HL-60/S4 treated with retinoic acid at 250 ng/mL for 4 days and 3 days (cell line): ENCODE measurements around the gene FCAR.
"Not testable (repeated sequence)": the region's sequence is repeated elsewhere in the genome, so short reads cannot be mapped to it uniquely, and the experiment has no call there.

Experiments used
- in situ Hi-C: fragments of 300-500 bp; cut with MboI; formaldehyde crosslinking; loops from 2 replicates; pipeline ENCODE4 v1.7.0; 2022; ENCODE audit warnings: low sequenced_read_pairs

FCAR gene

GRCh38 chr19:54873990-54874389 lies at the start of gene FCAR:
Gene FCAR (plus strand): TSS chr19:54874235. CDS start chr19:54874290, 55 bp downstream.
- in situ Hi-C loops = no loop called here

GRCh38 chr19:54824416-54824815 lies 49.6 kb upstream of the FCAR start:
- in situ Hi-C loops = not testable (repeated sequence)

- in situ Hi-C loops = not testable (repeated sequence)
Observed at GRCh38 chr19:54825326-54825725, 48.7 kb upstream of the FCAR start.

GRCh38 chr19:54828064-54828463 lies 46.0 kb upstream of the FCAR start:
- in situ Hi-C loops = not testable (repeated sequence)

- in situ Hi-C loops = not testable (repeated sequence)
Observed at GRCh38 chr19:54832496-54832895, 41.5 kb upstream of the FCAR start, which contains the start of gene KIR2DS4. Gene KIR2DS4 (plus strand): TSS chr19:54832676.

GRCh38 chr19:54835126-54835525 lies 38.9 kb upstream of the FCAR start:
- in situ Hi-C loops = not testable (repeated sequence)

- in situ Hi-C loops = not testable (repeated sequence)
Observed at GRCh38 chr19:54837522-54837921, 36.5 kb upstream of the FCAR start.

GRCh38 chr19:54843171-54843570 lies 30.9 kb upstream of the FCAR start:
- in situ Hi-C loops = not testable (repeated sequence)

- in situ Hi-C loops = not testable (repeated sequence)
Observed at GRCh38 chr19:54850061-54850640, 23.9 kb upstream of the FCAR start, which contains the start of gene KIR3DL2. Gene KIR3DL2 (plus strand): TSS chr19:54850443. CDS start chr19:54850476, 33 bp downstream.

GRCh38 chr19:54850930-54851329 lies 23.1 kb upstream of the FCAR start:
- in situ Hi-C loops = no loop called here

GRCh38 chr19:54851353-54851752 lies 22.7 kb upstream of the FCAR start:
- in situ Hi-C loops = no loop called here

- in situ Hi-C loops = not testable (repeated sequence)
Observed at GRCh38 chr19:54855241-54855640, 18.8 kb upstream of the FCAR start.

GRCh38 chr19:54858476-54858875 lies 15.6 kb upstream of the FCAR start:
- in situ Hi-C loops = not testable (repeated sequence)

- in situ Hi-C loops = not testable (repeated sequence)
Observed at GRCh38 chr19:54859421-54859820, 14.6 kb upstream of the FCAR start.

- in situ Hi-C loops = not testable (repeated sequence)
Observed at GRCh38 chr19:54863459-54863858, 10.6 kb upstream of the FCAR start.

- in situ Hi-C loops = no loop called here
Observed at GRCh38 chr19:54871696-54872095, 2.3 kb upstream of the FCAR start.

- in situ Hi-C loops = no loop called here
Observed at GRCh38 chr19:54875506-54875905, 1.5 kb downstream of the FCAR start.

GRCh38 chr19:54877471-54877870 lies 3.4 kb downstream of the FCAR start:
- in situ Hi-C loops = no loop called here

- in situ Hi-C loops = no loop called here
Observed at GRCh38 chr19:54881884-54882283, 7.8 kb downstream of the FCAR start.

- in situ Hi-C loops = no loop called here
Observed at GRCh38 chr19:54882758-54883157, 8.7 kb downstream of the FCAR start.

- in situ Hi-C loops = no loop called here
Observed at GRCh38 chr19:54883228-54883627, 9.2 kb downstream of the FCAR start.

GRCh38 chr19:54888239-54888638 lies 14.2 kb downstream of the FCAR start:
- in situ Hi-C loops = no loop called here

GRCh38 chr19:54889566-54889965 lies 15.5 kb downstream of the FCAR start:
- in situ Hi-C loops = no loop called here
